PC-3 (cell line): Measurements from ENCODE around the gene EPB41L4A.

Experiments used
- EZH2 ChIP-seq: fragments of 300-600 bp; sonication (generic); IDR thresholded peaks from one replicate; pipeline ENCODE4 v1.6.1; 2017; ENCODE audit warnings: antibody characterized with exemption, mild to moderate bottlenecking, low read length; ENCODE audit not compliant: unreplicated experiment
- TF ChIP-seq, protein P1 (sequence below): fragments of 300-600 bp; sonication (generic); conservative IDR thresholded peaks from 2 replicates; pipeline ENCODE4 v1.5.1; 2017; ENCODE audit warnings: antibody characterized with exemption, low read depth, mild to moderate bottlenecking, low read length

DNA sequence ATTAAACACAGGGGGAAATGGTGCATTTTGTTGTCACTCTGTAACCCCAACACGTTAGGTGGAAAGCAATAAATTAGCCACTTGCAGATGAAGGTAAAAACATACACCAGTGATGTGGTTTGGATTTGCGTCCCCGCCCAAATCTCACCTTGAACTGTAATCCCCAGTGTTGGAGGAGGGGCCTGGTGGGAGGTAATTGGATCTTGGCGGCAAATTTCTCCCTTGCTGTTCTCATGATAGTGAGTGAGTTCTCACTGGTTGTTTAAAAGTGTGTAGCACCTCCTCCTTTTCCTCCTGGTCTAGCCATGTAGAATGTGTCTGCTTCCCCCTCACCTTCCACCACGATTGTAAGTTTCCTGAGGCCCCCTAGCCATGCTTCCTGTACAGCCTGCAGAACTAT is 17.2 kb downstream of the EPB41L4A start:
- TF ChIP-seq, protein P1, sequence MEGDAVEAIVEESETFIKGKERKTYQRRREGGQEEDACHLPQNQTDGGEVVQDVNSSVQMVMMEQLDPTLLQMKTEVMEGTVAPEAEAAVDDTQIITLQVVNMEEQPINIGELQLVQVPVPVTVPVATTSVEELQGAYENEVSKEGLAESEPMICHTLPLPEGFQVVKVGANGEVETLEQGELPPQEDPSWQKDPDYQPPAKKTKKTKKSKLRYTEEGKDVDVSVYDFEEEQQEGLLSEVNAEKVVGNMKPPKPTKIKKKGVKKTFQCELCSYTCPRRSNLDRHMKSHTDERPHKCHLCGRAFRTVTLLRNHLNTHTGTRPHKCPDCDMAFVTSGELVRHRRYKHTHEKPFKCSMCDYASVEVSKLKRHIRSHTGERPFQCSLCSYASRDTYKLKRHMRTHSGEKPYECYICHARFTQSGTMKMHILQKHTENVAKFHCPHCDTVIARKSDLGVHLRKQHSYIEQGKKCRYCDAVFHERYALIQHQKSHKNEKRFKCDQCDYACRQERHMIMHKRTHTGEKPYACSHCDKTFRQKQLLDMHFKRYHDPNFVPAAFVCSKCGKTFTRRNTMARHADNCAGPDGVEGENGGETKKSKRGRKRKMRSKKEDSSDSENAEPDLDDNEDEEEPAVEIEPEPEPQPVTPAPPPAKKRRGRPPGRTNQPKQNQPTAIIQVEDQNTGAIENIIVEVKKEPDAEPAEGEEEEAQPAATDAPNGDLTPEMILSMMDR: no peak
- TF ChIP-seq EZH2: no peak
